Trophoblast cell (in vitro differentiated cells and primary cell): Measurements from ENCODE around the gene PDE10A.

ENCODE experiments used
- DNase-seq, 2 donors: peaks; one replicate each; pipeline ENCODE4 v3.0.0-alpha.2; 2016
- H2AFZ ChIP-seq: 2 replicates; pipeline ENCODE4 v1.6.1; 2013; ENCODE audit warnings: low read length, moderate library complexity, mild to moderate bottlenecking; ENCODE audit not compliant: insufficient read depth, poor library complexity
- H2AK5ac ChIP-seq: 2 replicates; pipeline ENCODE4 v1.6.1; 2013; ENCODE audit warnings: mild to moderate bottlenecking, low read length
- H2BK120ac ChIP-seq: 2 replicates; pipeline ENCODE4 v1.6.1; 2013; ENCODE audit warnings: low read length, mild to moderate bottlenecking, moderate library complexity; ENCODE audit not compliant: insufficient read depth, poor library complexity
- H2BK12ac ChIP-seq: 2 replicates; pipeline ENCODE4 v1.6.1; 2013; ENCODE audit warnings: mild to moderate bottlenecking, low read length, moderate library complexity
- H2BK5ac ChIP-seq: 2 replicates; pipeline ENCODE4 v1.6.1; 2013; ENCODE audit warnings: low read length, low read depth, moderate library complexity, mild to moderate bottlenecking; ENCODE audit not compliant: poor library complexity
- H3K14ac ChIP-seq: 2 replicates; pipeline ENCODE4 v1.6.1; 2013; ENCODE audit warnings: mild to moderate bottlenecking, low read length
- H3K18ac ChIP-seq: 2 replicates; pipeline ENCODE4 v1.6.1; 2013; ENCODE audit warnings: mild to moderate bottlenecking, low read length
- H3K23ac ChIP-seq: 2 replicates; pipeline ENCODE4 v1.6.1; 2013; ENCODE audit warnings: low read length
- H3K27ac ChIP-seq: 2 replicates; pipeline ENCODE4 v1.5.1; 2013; ENCODE audit warnings: low read depth, mild to moderate bottlenecking, inconsistent platforms, low read length, moderate library complexity
- H3K27me3 ChIP-seq: 2 replicates; pipeline ENCODE4 v1.6.1; 2013; ENCODE audit warnings: inconsistent platforms, mild to moderate bottlenecking, low read length, moderate library complexity; ENCODE audit not compliant: insufficient read depth
- H3K36me3 ChIP-seq, 2 experiments: 1 replicate in 1 of 2; 2 replicates in 1 of 2; pipeline ENCODE4 v1.6.1; 2013; ENCODE audit warnings: low read length in 2 of 2, mild to moderate bottlenecking in 2 of 2, moderate library complexity in 1 of 2; ENCODE audit not compliant: insufficient read depth in 2 of 2, control insufficient read depth in 1 of 2
- H3K4ac ChIP-seq: 2 replicates; pipeline ENCODE4 v1.6.1; 2013; ENCODE audit warnings: low read depth, mild to moderate bottlenecking, low read length, moderate library complexity
- H3K4me1 ChIP-seq, 2 experiments: 1 replicate in 1 of 2; 2 replicates in 1 of 2; pipeline ENCODE4 v1.6.1; 2013; ENCODE audit warnings: low read length in 2 of 2, mild to moderate bottlenecking in 2 of 2, moderate library complexity in 1 of 2; ENCODE audit not compliant: insufficient read depth in 2 of 2, control insufficient read depth in 1 of 2
- H3K4me2 ChIP-seq: 2 replicates; pipeline ENCODE4 v1.6.1; 2013; ENCODE audit warnings: inconsistent platforms, mild to moderate bottlenecking, low read length, moderate library complexity
- H3K4me3 ChIP-seq: 2 replicates; pipeline ENCODE4 v1.5.1; 2013; ENCODE audit warnings: mild to moderate bottlenecking, low read depth, low read length, inconsistent platforms
- H3K79me1 ChIP-seq: one replicate; pipeline ENCODE4 v1.6.1; 2013; ENCODE audit warnings: low read length
- H3K79me2 ChIP-seq: 2 replicates; pipeline ENCODE4 v1.6.1; 2013; ENCODE audit warnings: low read length, mild to moderate bottlenecking; ENCODE audit not compliant: control insufficient read depth, insufficient read depth, poor library complexity
- H3K9ac ChIP-seq: 2 replicates; pipeline ENCODE4 v1.6.1; 2013; ENCODE audit warnings: mild to moderate bottlenecking, low read length
- H3K9me3 ChIP-seq: 2 replicates; pipeline ENCODE4 v1.6.1; 2013; ENCODE audit warnings: low read depth, mild to moderate bottlenecking, control low read depth, inconsistent platforms, low read length; ENCODE audit not compliant: insufficient read depth
- H4K12ac ChIP-seq: 2 replicates; pipeline ENCODE4 v1.6.1; 2013; ENCODE audit warnings: low read depth, mild to moderate bottlenecking, low read length, moderate library complexity
- H4K8ac ChIP-seq: 2 replicates; pipeline ENCODE4 v1.6.1; 2013; ENCODE audit warnings: low read depth, mild to moderate bottlenecking, low read length, moderate library complexity
- H4K91ac ChIP-seq: one replicate; pipeline ENCODE4 v1.6.1; 2013; ENCODE audit warnings: low read depth, mild to moderate bottlenecking, low read length, moderate library complexity
- WGBS: extraction: QIAGEN DNeasy Blood & Tissue Kit; methylation state at CpG from one replicate; pipeline ENCODE4 v1.1.7; 2013; ENCODE audit warnings: missing lambda C conversion rate; ENCODE audit not compliant: insufficient read length, insufficient coverage; ENCODE audit errors: extremely low coverage; 5-methylcytosine and 5-hydroxymethylcytosine counted together

PDE10A gene

GRCh38 chr6:165575158-165575549 lies 87.9 kb downstream of the PDE10A start:
- no peak overlapping the region for H2BK120ac ChIP-seq
- H2AFZ ChIP-seq: no peak overlapping the region
- no peak overlapping the region for H4K91ac ChIP-seq
- H3K14ac ChIP-seq: no peak overlapping the region
- H3K27ac ChIP-seq: no peak overlapping the region
- H3K4ac ChIP-seq: no peak overlapping the region
- H3K36me3 ChIP-seq: no peaks in the 10 kb centered on the region
- H3K79me2 ChIP-seq: no peaks in the 10 kb centered on the region
- H3K4me2 ChIP-seq: no peak overlapping the region
- peaks cover 2% of the 10 kb centered on the region for H3K79me1 ChIP-seq
- no peak overlapping the region for H4K12ac ChIP-seq
- DNase-seq: no peak
- H3K18ac ChIP-seq: no peak overlapping the region
- no peak overlapping the region for H3K9ac ChIP-seq
- H2BK12ac ChIP-seq: no peak overlapping the region
- no peaks in the 10 kb centered on the region for H3K9me3 ChIP-seq
- H2BK5ac ChIP-seq: no peak overlapping the region
- no CpG with 5 or more reads among the region's 3 CpGs for WGBS
- H4K8ac ChIP-seq: no peak overlapping the region
- H3K27me3 ChIP-seq: no peaks in the 10 kb centered on the region
- no peak overlapping the region for H2AK5ac ChIP-seq
- H3K23ac ChIP-seq: no peak overlapping the region
- H3K4me1 ChIP-seq: peaks cover 3 to 10% of the 10 kb centered on the region in 2 experiments
- no peak overlapping the region for H3K4me3 ChIP-seq

DNA sequence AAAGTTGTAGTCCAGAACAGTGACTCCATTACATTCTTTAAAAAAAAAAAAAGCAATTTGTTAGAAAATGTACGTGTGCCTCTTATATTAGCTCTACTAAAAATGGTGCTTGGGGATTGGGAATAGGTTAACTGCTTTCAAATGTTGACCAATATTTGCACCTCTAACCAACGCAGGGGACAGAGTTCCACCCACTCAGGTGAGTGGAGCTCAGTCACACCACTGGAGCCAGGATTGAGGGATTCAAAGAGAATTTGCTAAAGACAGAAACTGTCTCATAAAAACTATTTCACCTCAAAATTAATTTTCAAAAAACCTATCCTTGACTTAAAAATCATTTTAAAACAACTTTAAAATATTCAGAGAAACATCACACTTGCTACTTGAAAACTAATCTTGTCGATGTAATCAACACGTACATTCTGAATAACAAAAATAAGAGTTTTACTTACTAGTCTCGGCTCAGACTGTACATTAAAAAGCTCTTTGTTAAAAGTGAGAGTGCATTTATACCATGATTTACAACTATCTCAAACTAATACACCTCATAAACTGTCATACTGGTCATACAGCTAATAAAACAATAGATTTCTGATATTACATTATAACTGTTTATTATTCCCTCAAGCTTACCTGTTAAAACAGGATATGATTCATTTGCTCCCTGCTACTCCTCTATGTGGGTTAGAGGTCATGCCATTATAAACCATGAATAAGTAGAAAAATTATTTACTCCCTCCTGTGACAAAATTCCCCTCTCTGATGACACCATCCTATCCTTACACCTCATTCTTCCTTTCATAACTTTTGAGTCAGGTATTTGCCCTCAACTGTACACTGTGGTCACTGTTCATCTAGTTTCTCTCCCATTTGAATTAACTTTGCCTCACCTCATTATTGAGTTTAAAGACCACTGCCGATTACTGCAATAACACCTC lies 88.6 kb downstream of the PDE10A start:
- Histone ChIP-seq H3K36me3 (no peaks in the 10 kb centered on the region), H4K8ac (no peak overlapping the region), H2BK120ac (no peak overlapping the region), H3K79me2 (no peaks in the 10 kb centered on the region), H2AK5ac (no peak overlapping the region), H3K27me3 (no peaks in the 10 kb centered on the region), H3K9ac (no peak overlapping the region), H2AFZ (no peak overlapping the region), H3K9me3 (no peaks in the 10 kb centered on the region), H3K4me3 (no peak overlapping the region), H3K18ac (no peak overlapping the region), H2BK5ac (no peak overlapping the region), H3K4me1 (peaks cover under 1 to 7% of the 10 kb centered on the region in 2 experiments), H4K12ac (no peak overlapping the region), H4K91ac (no peak overlapping the region), H3K79me1 (peaks cover 2% of the 10 kb centered on the region), H3K27ac (no peak overlapping the region), H3K4me2 (no peak overlapping the region), H3K4ac (no peak overlapping the region), H2BK12ac (no peak overlapping the region), H3K14ac (no peak overlapping the region), H3K23ac (no peak overlapping the region)
- no CpG with 5 or more reads among the region's 6 CpGs for WGBS
- peak; percentile 41 to 85 for DNase-seq

DNA sequence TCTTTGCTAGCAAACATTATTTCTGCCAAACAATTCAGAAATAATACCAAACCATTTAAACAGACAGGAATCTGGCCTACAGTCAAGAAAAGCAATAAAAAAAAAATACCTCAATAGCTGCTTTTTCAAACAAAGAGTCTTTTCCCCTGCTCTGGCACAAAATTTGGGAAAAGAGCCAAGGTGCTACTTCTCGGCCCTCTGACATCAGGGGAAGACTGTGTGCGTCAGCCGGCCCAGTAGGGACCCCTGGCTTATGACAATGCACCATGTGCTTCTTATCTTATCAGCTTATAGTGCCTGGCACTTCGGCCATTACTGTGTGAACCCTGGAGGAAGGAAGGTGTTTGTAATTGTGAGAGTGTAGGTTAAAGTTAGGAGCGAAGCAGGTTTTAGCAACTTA lies 89.4 kb downstream of the PDE10A start:
- Histone ChIP-seq H4K8ac (no peak overlapping the region), H3K4me1 (peaks cover 0 to 7% of the 10 kb centered on the region in 2 experiments), H2BK5ac (no peak overlapping the region), H3K4me3 (no peak overlapping the region), H2BK12ac (no peak overlapping the region), H3K79me1 (peaks cover 2% of the 10 kb centered on the region), H3K18ac (no peak overlapping the region), H4K12ac (no peak overlapping the region), H2BK120ac (no peak overlapping the region), H3K27ac (no peak overlapping the region), H3K23ac (no peak overlapping the region), H4K91ac (no peak overlapping the region), H3K4ac (no peak overlapping the region), H3K4me2 (no peak overlapping the region), H3K79me2 (no peaks in the 10 kb centered on the region), H3K9me3 (no peaks in the 10 kb centered on the region), H3K9ac (peak overlapping the region; percentile 45), H2AFZ (no peak overlapping the region), H3K14ac (no peak overlapping the region), H3K36me3 (no peaks in the 10 kb centered on the region), H3K27me3 (no peaks in the 10 kb centered on the region), H2AK5ac (no peak overlapping the region)
- no CpG with 5 or more reads among the region's 5 CpGs for WGBS
- no peak for DNase-seq

- H3K23ac ChIP-seq: no peak overlapping the region
- no peaks in the 10 kb centered on the region for H3K9me3 ChIP-seq
Observed at GRCh38 chr6:165571721-165572132, 91.3 kb downstream of the PDE10A start.

More at GRCh38 chr6:165571721-165572132, 91.3 kb downstream of the PDE10A start:
- Histone ChIP-seq H3K27ac (peak overlapping the region; percentile 43), H3K36me3 (no peaks in the 10 kb centered on the region), H3K9ac (no peak overlapping the region), H3K4ac (no peak overlapping the region), H3K79me2 (no peaks in the 10 kb centered on the region), H2BK120ac (no peak overlapping the region), H4K8ac (no peak overlapping the region), H3K4me3 (no peak overlapping the region), H4K91ac (no peak overlapping the region), H3K4me1 (peaks cover 0 to 9% of the 10 kb centered on the region in 2 experiments), H2BK5ac (no peak overlapping the region), H2AFZ (no peak overlapping the region), H3K4me2 (no peak overlapping the region), H2AK5ac (no peak overlapping the region), H4K12ac (no peak overlapping the region), H3K18ac (no peak overlapping the region), H3K27me3 (no peaks in the 10 kb centered on the region), H2BK12ac (no peak overlapping the region), H3K79me1 (peaks cover 2% of the 10 kb centered on the region), H3K14ac (no peak overlapping the region)
- peak; percentile 48 to 86 for DNase-seq
- WGBS: no CpG with 5 or more reads among the region's 3 CpGs
